T-helper 2 cell treated with Interferon-gamma antibody and Interleukin-4, amounts not matched to agents 100 ng/mL and 5 ng/mL, for 36 hours (primary cell): Measurements from ENCODE around the gene BMP7. TPM values are rescaled to one million over a fixed set of nuclear protein-coding genes. Genes with fewer than 3 reads are reported as not detected.
"Not testable (repeated sequence)": the region's sequence is repeated elsewhere in the genome, so short reads cannot be mapped to it uniquely, and the experiment has no call there.

Experiments used
- intact Hi-C: fragments of 100-400 bp; cut with micrococcal nuclease; formaldehyde crosslinking; loops from one replicate; pipeline ENCODE4 v1.15.1; 2023
- total RNA-seq: library from RNA; stranded (reverse); gene quantifications from 2 replicates; pipeline ENCODE4 v1.2.3, GENCODE V29; 2022

The BMP7 gene
- total RNA-seq, 1 donor from 2014 or later = not detected

DNA sequence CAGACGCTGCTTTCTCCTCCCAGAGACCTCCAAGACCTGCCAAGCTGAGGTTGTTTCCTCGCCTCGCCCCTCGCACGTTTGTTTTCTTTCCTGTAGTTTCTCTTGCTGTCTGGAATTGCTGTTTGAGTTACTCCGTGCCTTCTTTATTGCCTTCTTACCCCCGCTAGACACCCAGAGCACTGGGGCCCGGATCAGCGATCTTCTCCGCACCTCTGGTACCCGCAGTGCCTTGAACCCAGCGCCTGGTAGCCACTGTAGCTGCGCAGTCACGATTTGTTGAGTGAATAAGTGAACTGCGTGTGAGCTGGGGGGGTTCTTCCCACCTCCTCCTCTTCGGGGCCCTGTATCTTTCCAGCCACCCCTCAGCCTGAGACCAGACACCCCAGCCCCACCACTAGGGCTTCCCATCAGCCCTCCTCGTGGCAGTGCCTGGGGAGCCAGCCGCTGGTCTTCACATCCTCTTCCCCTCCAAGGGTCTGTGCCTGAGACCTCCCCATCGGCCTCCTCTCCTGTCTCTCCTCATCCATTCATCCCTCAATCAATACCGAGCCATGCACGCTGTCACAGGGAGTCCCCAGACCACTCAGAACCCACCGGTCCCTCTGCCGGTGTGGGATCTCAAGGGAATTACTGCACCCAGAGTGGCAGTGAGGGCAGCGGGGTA is 849 bp upstream of the BMP7 start:
- intact Hi-C loops = no loop called here

DNA sequence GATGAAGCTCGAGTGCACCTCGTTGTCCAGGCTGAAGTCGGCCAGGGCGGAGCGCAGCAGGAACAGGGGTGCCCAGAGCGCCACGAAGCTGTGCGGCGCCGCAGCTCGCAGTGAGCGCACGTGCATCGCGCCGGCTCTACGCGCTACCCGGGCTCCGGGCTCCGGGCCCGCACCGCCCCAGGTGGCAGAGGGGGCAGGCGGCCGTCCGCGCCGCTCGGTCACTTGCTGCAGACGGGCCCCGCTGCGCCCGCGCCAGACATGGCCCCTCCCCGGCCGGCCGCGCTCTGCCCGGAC is 497 bp downstream of the BMP7 start:
- intact Hi-C loops = no loop called here

GRCh38 chr20:57265336-57265996 is 975 bp downstream of the BMP7 start:
- intact Hi-C loops = no loop called here

GRCh38 chr20:57264908-57265335 is 1.5 kb downstream of the BMP7 start:
- intact Hi-C loops = not testable (repeated sequence)

DNA sequence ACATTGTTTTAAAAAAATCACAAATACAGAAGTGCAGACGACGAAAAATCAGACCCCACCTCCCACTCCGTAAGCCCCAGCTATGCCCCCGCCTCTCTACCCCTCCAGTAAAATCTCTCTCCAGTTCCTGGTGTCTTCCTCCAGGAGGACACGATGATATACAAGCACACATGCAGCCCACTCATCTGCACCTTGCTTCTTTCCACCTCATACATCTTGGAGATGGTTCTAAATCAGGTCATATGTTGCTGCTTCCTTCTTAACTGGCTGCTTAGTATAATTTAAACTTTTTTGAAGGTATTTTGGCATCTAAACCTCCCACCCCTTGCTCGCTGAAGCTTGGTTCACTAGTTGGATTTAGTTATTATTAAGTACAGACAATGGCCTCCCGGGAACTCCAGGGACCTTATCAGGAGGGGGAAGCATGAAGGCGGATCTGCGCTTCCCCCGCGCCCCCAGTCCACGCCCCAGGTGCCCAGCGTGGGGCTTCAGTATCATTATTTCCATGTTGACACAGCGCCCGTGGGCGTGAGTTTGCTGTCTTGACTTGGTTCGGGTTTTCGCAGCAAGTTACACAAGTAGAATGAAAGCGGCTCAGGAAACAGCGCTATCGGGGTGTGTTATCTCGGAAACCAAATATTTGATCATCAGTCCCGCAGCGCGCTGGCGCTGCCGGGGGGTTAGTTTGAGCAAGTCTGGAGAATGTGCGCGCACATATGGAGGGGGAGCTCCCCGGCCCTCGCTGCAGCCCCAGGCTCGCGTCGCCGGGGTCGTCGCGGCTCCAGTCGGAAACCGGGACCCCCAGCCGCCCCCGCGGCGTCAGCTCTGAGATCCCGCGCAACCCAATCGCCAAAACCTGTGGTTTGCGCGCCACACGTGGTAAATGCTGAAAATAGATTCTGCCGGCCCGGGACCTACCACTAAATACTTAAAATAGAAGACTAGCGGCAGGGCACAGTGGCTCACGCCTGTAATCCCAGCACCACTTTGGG is 2.3 kb downstream of the BMP7 start:
- intact Hi-C loops = no loop called here

- intact Hi-C loops = no loop called here
Observed at GRCh38 chr20:57262784-57263609, 3.4 kb downstream of the BMP7 start.

- intact Hi-C loops = no loop called here
Observed at GRCh38 chr20:57262301-57262700, 4.1 kb downstream of the BMP7 start.

DNA sequence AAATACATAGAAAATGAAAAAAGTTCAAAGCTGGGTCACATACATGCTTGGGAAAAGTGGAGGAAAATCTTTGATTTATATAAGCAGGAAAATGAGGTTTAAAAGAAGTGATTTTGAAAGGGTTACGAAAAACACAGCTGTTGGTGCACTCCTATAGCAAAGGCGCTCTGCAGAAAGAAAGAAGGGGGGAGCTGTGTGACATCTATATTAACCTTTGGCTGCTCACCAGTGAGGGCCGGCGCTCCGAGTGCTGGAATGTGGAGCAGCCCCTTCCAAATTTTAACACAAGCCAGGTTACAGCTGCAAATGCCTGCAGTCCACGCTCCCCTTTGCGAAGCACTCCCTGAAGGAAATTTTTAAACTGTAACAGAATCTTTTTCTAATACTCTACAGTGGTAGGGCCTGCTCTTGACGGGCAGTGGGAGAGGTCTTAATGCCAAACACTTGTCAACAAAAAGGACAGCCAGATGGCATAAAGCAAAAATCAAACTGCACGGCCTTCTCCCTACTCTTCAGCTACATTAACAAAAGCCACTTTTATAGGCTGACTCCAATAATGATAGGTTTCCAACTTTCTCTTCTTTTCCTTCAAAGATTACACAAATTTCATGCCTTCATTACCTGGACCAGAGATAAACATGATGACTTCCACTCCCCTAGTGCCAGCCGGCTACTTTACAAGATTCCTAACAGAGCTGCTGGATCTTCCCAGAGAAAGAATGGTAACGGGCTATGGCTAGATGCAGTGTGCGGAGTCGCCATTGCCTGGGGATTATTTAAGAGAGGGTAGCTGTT is 4.8 kb downstream of the BMP7 start:
- intact Hi-C loops = no loop called here

- intact Hi-C loops = no loop called here
Observed at GRCh38 chr20:57260934-57261333, 5.5 kb downstream of the BMP7 start.

DNA sequence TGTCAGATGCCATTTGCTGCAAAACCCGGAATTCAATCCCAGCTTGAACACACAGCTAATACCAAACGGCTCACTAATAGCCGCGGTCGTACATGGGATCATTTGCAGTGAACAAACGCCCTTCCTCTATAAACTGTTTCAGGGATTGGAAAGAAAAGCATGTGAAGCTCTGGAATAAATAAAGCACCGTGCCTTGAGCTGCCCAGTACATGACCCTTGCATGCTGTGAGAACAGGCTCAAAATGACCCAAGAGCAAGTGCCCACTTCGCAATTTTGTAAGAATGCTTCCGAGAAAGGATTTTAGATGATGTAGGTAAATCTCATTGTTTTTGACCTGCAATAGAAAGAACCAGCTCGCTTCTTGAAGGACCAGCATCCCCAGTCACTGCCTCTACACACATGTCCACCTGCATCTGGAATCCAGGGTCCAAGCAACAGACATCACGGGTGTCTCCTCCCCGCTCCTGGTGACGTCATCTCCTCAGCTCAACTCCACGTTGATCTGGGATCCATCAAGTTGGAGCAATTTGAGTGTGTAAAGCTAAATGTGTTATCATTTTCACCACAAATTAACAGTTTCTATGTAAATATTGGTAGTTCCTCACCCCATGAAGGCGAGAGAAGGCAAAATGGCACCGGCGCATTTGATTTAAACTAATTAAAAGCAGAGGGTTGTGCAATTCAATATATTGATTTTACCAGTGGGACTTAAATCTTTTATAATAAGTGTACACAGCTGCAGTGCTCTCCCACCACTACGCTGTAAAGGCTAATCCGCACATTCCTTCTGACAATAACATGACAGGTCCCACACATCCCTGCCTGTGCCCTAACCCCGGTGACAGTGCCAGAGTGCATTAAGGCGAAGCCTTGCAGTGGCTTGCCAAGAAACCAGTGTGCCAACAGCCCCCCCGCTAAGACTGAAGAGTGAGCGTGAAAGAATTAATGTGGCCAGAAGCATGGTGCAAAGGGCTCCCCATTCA is 6.2 kb downstream of the BMP7 start:
- intact Hi-C loops = no loop called here

GRCh38 chr20:57259121-57259937 is 7.1 kb downstream of the BMP7 start:
- intact Hi-C loops = no loop called here

DNA sequence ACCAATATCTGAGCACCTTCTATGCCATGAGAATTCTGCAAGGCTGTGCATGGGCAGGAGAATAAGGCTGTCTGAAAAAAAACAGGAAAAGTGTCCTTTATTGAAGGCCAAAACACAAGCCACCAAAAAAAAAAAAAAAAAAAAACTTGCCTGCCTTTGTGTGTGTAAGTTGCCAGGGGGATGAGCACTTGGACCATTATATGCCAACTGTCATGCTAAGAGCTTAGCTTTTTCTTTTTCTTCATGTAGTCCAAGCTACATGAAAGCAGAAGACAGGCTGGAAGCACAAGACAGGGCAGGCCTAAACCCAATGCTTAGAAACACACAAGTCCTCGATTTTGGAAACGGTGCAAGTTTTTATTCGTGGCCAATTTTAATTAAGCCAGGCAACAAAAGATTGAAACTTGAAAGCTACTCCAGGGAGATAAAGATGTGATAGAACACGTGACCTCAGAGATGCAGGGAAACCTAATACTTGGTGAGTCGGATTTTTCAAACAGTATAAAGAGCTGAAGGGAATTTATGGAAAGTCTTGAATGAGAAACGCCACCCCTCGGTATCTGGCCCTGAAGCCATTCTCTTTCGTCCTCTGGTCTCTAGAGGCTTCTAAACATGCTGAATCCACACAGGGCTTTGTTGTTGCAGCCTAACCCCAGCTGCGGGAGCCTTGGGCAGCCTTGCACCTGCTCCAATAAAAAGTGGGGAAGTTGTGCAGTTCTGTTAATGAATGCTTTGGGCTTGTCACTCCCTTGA is 8.6 kb downstream of the BMP7 start:
- intact Hi-C loops = no loop called here

DNA sequence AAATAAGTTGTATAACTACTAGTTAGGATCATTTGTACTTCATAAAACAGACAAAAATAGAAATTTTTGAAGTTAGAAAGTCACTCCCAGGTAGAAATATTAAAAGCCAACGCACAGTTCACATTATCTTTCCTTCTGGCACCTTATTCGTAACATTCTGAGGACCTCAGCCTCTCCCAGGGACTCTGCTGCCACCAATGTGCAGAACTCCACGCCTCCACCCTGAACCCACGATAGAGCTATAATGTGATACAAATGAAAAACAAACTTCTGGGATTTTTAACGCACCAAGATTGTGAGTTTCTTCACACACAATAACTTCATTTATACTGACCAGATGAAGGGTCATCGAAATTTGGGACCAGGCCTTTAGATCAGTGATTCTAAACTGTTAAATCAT is 9.5 kb downstream of the BMP7 start:
- intact Hi-C loops = no loop called here

DNA sequence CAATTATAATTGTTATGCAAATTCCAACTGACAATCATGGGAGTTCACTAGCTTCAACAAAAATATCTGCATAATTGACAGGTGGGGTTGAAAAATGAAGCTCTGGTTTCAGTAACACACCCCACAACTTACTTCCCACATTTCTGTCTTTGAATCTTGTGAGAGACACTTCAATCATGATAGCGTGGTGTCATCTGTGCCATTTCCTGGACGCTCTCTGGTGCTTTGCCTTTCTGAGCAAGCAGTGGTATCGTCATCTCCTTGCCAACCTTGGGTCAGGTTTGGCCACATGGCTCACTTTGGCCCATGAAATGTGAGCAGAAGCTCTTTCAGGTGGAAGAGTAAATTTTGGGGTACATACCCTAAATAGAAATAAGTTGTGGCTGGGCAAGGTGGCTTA is 10.2 kb downstream of the BMP7 start:
- intact Hi-C loops = no loop called here

DNA sequence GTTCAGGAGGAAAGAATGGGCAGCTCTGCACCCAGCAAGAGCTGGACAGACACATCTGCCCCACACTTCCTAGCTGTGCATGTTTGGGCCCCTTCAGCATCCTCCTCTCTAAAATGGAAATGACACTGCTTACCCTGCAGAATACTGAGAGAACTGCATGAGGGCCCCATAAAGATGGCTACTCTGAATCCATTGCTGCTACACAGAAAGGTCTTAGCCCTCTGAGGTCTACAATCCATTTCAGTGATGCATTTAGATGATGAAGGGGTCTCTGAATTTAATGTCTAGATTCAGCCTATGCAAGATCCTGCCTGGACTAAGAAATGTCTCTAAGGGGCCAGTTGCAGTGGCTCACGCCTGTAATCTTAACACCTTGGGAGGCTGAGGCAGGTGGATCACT is 11.3 kb downstream of the BMP7 start:
- intact Hi-C loops = no loop called here

GRCh38 chr20:57252559-57253162 is 13.8 kb downstream of the BMP7 start:
- intact Hi-C loops = no loop called here

DNA sequence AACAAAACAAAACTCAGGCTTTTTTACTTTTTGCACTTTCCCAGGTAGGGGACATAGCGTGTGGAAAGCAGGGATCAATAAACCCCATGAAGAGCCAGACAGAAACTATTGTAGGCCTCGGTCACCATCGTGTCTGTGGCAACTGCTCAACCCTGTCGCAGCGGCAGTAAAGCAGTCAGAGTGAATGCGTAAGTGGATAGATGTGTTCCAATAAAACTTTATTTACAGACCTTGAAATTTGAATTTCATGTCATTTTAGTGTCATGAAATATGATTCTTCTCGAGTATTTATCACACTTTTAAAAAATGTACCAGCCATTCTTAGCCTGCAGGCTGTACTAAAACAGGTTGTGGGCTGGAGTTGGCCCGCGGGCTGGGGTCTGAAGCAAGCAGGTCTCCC is 14.5 kb downstream of the BMP7 start:
- intact Hi-C loops = no loop called here
